Activated CD8-positive, alpha-beta memory T cell treated with anti-CD3 and anti-CD28 coated beads, Interleukin-2, amount 50 U/mL, for 48 hours (primary cell): ENCODE data around the gene TTYH2.
A peak's percentile ranks its signal among the peaks of the same experiment; 100 is the strongest.
"Not testable (repeated sequence)": the region's sequence is repeated elsewhere in the genome, so short reads cannot be mapped to it uniquely, and the experiment has no call there.

Source experiments
- DNase-seq: peaks from one replicate; pipeline ENCODE4 v3.0.0-alpha.2; 2020

Gene TTYH2

GRCh38 chr17:74212913-74213791 lies at the start of gene TTYH2:
TTYH2 (plus strand) TSS chr17:74213571; CDS start chr17:74213588, 17 bp downstream.
- DNase-seq = peak; percentile 87

- DNase-seq = peak; percentile 15
Observed at GRCh38 chr17:74163836-74164235, 49.5 kb upstream of the TTYH2 start.

DNA sequence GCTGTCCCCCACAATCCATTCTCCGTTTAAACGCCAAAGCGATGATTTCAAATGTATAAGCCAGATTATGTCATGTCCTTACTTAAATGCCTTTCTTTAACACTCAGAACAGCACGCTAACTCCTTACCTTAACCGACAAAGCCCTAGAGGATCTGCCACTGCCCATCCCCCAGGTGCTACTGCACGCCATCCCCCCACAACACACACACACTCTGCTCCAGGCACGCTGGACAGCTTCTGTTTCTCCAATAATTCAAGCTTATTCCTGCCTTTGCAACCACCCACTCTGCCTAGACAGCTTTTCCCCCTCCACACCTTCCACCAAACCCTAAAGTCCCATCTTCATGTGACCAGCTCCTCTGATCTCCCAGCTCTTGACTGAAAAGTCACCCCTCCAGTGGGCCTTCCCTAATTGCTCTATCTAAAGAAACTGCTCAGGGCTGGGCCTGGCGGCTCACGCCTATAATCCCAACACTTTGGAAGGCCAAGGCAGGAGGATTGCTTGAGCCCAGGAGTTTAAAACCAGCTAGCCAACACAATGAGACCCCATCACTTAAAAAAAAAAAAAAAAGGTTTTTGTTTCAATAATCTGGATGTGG lies 48.8 kb upstream of the TTYH2 start:
- no peak for DNase-seq

DNA sequence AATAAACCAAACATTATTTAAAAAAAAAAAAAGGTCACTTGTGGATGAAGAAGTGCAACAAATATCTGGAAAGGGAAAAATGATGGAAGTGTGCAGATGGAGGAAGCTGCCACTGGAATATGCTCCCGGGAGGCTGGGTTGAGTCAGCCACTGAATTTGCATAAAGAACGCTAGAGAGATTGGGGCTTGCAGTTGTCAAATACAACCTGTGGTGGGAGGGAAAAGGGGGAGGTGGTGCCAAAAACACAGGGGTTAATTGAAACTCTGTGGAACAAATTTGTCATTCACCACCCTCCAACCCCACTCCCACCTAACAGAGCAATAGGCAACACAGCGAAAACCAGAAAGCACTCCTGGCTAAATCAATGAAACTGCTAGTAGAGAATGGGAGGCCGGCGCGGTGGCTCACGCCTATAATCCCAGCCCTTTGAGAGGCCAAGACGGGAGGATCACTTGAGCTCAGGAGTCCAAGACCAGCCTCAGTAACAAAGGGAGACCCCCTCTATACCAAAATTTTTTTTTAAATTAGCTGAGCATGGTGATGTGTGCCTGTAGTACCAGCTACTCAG lies 47.5 kb upstream of the TTYH2 start:
- no peak for DNase-seq

DNA sequence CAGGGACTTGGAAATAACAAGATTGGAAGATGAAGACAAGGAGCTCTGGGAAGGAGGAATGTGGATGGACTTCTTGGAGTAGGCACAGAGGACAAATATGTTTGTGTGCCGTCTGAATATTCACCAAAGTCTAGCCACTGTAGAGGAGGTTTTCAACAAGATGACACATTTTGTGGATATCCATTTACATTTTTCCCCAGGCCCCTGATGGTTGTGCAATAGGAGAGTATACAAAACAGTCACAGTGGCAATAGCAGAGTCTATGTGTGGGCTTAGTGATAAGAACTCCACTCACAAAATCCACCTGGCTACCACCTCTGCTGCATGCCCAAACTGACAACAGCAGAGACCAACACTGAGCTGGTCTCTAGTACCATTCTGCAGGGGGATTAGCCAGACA lies 42.4 kb upstream of the TTYH2 start:
- no peak for DNase-seq

GRCh38 chr17:74172700-74173099 lies 40.7 kb upstream of the TTYH2 start:
- no peak for DNase-seq

DNA sequence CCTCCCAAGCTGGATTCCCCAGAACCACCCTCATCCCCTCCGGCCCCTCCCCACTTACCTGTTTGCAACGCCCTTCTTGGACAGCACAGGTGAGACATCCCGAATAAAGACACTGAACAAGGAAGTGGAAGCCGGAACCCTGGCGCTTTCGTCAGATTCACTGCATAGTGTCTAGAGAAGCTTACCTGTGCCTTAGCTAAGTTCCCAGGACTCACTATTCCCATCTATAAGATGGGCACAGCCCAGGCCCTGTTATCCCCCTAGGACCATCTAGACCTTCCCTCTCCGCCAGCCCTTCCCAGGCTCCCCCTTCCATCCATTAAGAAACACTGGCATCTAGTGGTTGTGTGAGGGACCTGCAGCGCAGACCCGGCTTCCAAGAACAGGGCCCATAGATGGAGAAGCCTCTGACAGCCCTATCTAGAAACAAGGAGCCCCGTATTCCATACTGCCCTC lies 36.8 kb upstream of the TTYH2 start:
- peak; percentile 67 for DNase-seq

GRCh38 chr17:74177018-74177450 lies 36.3 kb upstream of the TTYH2 start:
- no peak for DNase-seq

- no peak for DNase-seq
Observed at GRCh38 chr17:74179576-74179975, 33.8 kb upstream of the TTYH2 start.

DNA sequence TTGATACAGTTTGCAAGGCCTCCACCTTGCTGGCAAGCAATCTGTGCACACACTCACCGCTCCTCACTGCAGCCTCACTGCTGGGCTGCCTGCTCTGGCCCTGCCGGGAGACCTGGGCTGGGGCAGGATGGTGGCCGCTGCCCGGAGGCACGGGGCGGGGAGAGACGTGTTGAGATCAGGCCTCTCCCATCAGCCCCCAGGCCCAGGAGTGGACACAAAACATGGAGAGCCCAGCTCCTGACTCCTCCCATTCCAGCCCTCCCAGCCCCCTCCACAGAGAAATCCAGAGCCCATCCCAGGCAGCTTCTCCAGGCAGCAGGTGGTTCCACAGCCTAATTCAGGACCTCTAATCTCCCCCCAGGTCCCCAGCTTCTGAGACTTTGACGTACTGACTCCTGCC lies 33.0 kb upstream of the TTYH2 start:
- no peak for DNase-seq

DNA sequence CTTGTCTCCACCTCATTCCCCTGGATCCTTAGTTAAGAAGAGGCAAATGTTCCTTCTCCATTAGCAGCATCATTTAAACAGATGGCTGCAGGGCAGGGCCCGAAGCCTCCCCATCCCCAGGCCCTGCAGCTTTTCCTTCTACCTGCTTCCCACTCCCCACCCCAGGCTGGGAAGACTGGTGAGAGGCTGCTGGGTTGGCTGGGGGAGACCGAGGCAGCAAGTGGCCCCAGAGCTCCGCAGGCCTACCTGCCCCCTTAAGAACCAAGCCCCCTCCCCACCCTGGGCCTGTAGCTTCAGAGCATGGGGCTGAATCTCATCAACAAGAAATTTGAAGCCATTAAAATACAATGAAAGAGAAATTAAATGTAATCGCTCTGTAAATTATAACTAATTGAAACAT lies 32.0 kb upstream of the TTYH2 start:
- no peak for DNase-seq

GRCh38 chr17:74182041-74182723 lies 31.2 kb upstream of the TTYH2 start:
- DNase-seq = no peak

GRCh38 chr17:74183411-74183810 lies 30.0 kb upstream of the TTYH2 start:
- no peak for DNase-seq

DNA sequence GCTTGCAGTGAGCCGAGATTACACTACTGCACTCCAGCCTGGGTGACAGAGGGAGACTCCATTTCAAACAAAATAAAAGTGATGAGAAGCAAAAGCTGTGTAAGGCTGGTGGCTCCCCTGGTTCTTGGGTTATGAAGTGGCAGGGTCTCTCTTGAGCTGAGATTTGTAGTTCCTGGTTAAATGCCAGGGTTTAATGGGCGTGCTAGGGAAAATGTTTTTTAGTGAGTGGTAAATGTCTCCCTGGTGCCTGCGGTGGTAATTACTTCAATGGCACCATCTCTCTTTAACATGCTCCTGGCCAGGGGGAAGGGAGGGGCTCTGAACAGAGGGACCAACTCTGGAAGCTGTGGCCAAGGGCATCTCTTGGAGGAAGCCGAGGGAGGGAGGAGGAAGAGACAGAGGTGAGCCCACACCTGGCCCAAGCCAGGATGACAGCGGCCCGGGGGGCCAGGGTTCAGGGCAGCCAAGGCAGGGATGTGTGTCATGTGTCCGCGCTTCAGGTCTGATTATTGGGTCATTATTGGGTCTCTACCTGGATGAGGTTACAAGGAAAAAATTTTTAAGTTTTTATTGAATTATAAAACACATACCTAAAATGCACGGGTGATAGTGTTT lies 27.7 kb upstream of the TTYH2 start:
- no peak for DNase-seq

GRCh38 chr17:74186498-74186897 lies 26.9 kb upstream of the TTYH2 start:
- DNase-seq = no peak

GRCh38 chr17:74187761-74188160 lies 25.6 kb upstream of the TTYH2 start:
- no peak for DNase-seq

GRCh38 chr17:74188687-74189086 lies 24.7 kb upstream of the TTYH2 start:
- DNase-seq = not testable (repeated sequence)

- no peak for DNase-seq
Observed at GRCh38 chr17:74190154-74190553, 23.2 kb upstream of the TTYH2 start.

DNA sequence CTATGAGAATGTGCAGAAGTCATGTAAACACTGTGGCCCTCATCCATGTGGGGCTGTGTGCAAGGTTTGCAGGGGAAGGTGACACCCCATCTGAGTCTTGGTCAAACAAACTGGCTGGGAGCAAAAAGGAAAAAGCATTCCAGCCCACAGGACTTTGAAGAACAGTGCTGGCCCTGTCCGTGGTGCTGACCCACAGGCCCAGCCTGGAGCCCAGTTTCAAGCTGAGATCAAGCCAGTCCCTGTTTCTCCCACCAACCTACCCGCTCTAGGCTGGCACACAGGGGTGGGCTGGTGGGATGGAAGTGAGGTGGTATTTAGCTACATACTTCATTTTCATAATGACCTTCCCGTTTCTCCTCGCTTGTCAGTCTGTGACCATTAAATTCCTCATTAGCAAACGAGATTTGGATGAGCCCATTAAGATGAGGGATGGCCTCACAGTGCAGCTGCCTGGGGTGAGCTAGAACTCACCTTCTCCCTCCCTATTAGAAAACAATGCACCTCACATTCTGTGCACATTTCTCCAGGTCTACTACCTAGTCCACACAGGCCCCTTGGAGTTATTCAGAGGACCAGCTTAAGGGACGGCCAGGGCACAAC lies 22.5 kb upstream of the TTYH2 start:
- DNase-seq = no peak

GRCh38 chr17:74192950-74193781 lies 20.2 kb upstream of the TTYH2 start:
- DNase-seq = no peak

GRCh38 chr17:74194682-74195081 lies 18.7 kb upstream of the TTYH2 start:
- DNase-seq = no peak
